ENCODE data around the gene FBXW4. TPM values are rescaled to one million over a fixed set of nuclear protein-coding genes. Genes with fewer than 3 reads are reported as not detected.

The FBXW4 gene
- total and polyA plus RNA-seq, 2 of the 8 experiments (the other 6 are each of a cell fraction or from before 2014, with no cell fraction given): 29.0 to 32.8 TPM

GRCh38 chr10:101571271-101571925, 123.6 kb downstream of the FBXW4 start:
- H2BK12ac ChIP-seq (ENCODE audit: low read depth, low read length): peak overlapping the region; percentile 55; the same call in 1 of the 2 replicates
- H3K27ac ChIP-seq (ENCODE audit: low read depth, low read length): no peak overlapping the region
- peaks cover 7 to 67% (median 51%) of the 10 kb centered on the region in 4 experiments for H3K27me3 ChIP-seq (replicated peaks in 1 of 4; ENCODE audit: control insufficient read depth in 3 of 4, extremely low read depth in 1 of 4, insufficient read depth in 3 of 4, low read length in 3 of 4)
- no peak overlapping the region for H4K8ac ChIP-seq (ENCODE audit: extremely low read depth, insufficient read depth, low read length)
- FAIRE-seq (no peak), DNase-seq (ENCODE audit: low read depth in 1 of 2, low spot score in 2 of 2) (no peak)
- 76% methylated on average over 7 of the region's 8 CpGs; no CpG with 5 or more reads in 1 of the 2 experiments for WGBS, 2 experiments (ENCODE audit: extremely low coverage in 1 of 2, insufficient coverage in 1 of 2, insufficient read length in 1 of 2, insufficient replicate concordance in 2 of 2, low coverage in 1 of 2, low lambda C conversion rate in 2 of 2, missing lambda C conversion rate in 1 of 2)
- H3K23ac ChIP-seq (ENCODE audit: insufficient read length): no peak overlapping the region
- peak overlapping the region in 1 of 2 experiments; percentile 71; a peak in 2 of 4 replicates for H3K4me2 ChIP-seq (ENCODE audit: insufficient read depth in 1 of 2, low read depth in 2 of 2, low read length in 2 of 2)
- no peak overlapping the region for H2AK5ac ChIP-seq (ENCODE audit: low read depth, low read length)
- H3K79me1 ChIP-seq (ENCODE audit: low read depth, low read length): no peaks in the 10 kb centered on the region
- no peak overlapping the region for H2AFZ ChIP-seq (ENCODE audit: low read length)
- H3K23me2 ChIP-seq (ENCODE audit: low read depth, low read length): peaks cover 14% of the 10 kb centered on the region
- no peak overlapping the region for H2BK20ac ChIP-seq (ENCODE audit: low read length)
- no peak for TF ChIP-seq CBX5 (IDR thresholded peaks at IDR 0.05; ENCODE audit: low read depth, low read length)
- no peak for TF ChIP-seq SUZ12 (IDR thresholded peaks at IDR 0.05; ENCODE audit: low read length)
- TF ChIP-seq RNF2 (IDR thresholded peaks at IDR 0.05; ENCODE audit: borderline replicate concordance, low read depth, low read length, missing control alignments, poor library complexity, severe bottlenecking): no peak
- no peak for TF ChIP-seq SP4 (IDR thresholded peaks at IDR 0.05; ENCODE audit: low read length)
- peak; percentile 10; the same call in 1 of the 2 replicates for TF ChIP-seq POLR2AphosphoS5 (IDR thresholded peaks at IDR 0.05; ENCODE audit: low read depth, low read length)
- TF ChIP-seq RAD21 (IDR thresholded peaks at IDR 0.05 in 1 of 2, conservative IDR thresholded peaks at IDR 0.05 in 1 of 2; ENCODE audit: low read depth in 2 of 2, low read length in 2 of 2): no peak
- no peak for TF ChIP-seq USF2 (IDR thresholded peaks at IDR 0.05; ENCODE audit: low read length)
- TF ChIP-seq ZNF274 (IDR thresholded peaks at IDR 0.05; ENCODE audit: borderline replicate concordance, extremely low read depth, low read length): no peak
- TF ChIP-seq EZH2 (IDR thresholded peaks at IDR 0.05; ENCODE audit: low read depth, low read length, severe bottlenecking): no peak
- H3K4me3 ChIP-seq (ENCODE audit: extremely low read depth in 1 of 4, insufficient read depth in 2 of 4, low read depth in 3 of 4, low read length in 4 of 4): peak overlapping the region in 1 of 4 experiments; percentile 72; a peak in 1 of 8 replicates
- no peak overlapping the region for H4K91ac ChIP-seq (replicated peaks; ENCODE audit: insufficient read length, low read length)
- no peak overlapping the region for H4K5ac ChIP-seq (ENCODE audit: insufficient read length, low read depth, low read length)
- H2BK15ac ChIP-seq (ENCODE audit: low read length): peak overlapping the region; percentile 46; the same call in 1 of the 2 replicates
- no peak overlapping the region for H3K4ac ChIP-seq (replicated peaks; ENCODE audit: insufficient read length, low read depth, low read length)
- no peak overlapping the region for H3K14ac ChIP-seq (ENCODE audit: insufficient read length)
- peaks cover 0 to 20% (median 9%) of the 10 kb centered on the region in 4 experiments; a peak in 5 of 7 replicates for H3K4me1 ChIP-seq (replicated peaks in 1 of 4; ENCODE audit: control insufficient read depth in 3 of 4, insufficient read depth in 4 of 4, low read length in 3 of 4)
- no peak overlapping the region for H3K9ac ChIP-seq (replicated peaks in 1 of 4; ENCODE audit: extremely low read depth in 1 of 4, low read depth in 3 of 4, low read length in 3 of 4)
- H2BK120ac ChIP-seq (replicated peaks; ENCODE audit: low read depth, low read length): no peak overlapping the region
- H2BK5ac ChIP-seq (ENCODE audit: low read depth, low read length): no peak overlapping the region
- H3K9me3 ChIP-seq (ENCODE audit: insufficient read depth in 2 of 2, low read depth in 1 of 2, low read length in 1 of 2): no peaks in the 10 kb centered on the region
- H3K18ac ChIP-seq (ENCODE audit: extremely low read depth, low read length): no peak overlapping the region; the same call in 1 of the 2 replicates
- POLR2A ChIA-PET (ENCODE audit: partially characterized antibody): interaction anchor here (0.7 to 3.6 kb wide), 10 partner anchors 7 to 357 kb away, joined by 3 to 12 read pairs (median 5); partner anchors contain the start of genes DPCD and POLL
- no peaks in the 10 kb centered on the region for H3K79me2 ChIP-seq (ENCODE audit: control insufficient read depth in 1 of 2, insufficient read depth in 2 of 2, low read length in 2 of 2)
- peaks cover 0 to 6% of the 10 kb centered on the region in 2 experiments for H4K20me1 ChIP-seq (replicated peaks in 1 of 2; ENCODE audit: control insufficient read depth in 1 of 2, insufficient read depth in 2 of 2, low read length in 2 of 2)
- CTCF ChIA-PET (ENCODE audit: partially characterized antibody): interaction anchor here (0.7 to 5.9 kb wide), 49 partner anchors 10 to 830 kb away, joined by 3 to 65 read pairs (median 5); partner anchors contain the start of genes DPCD, LBX1, NPM3 and POLL
- H3K36me3 ChIP-seq (ENCODE audit: control insufficient read depth in 2 of 4, insufficient read depth in 4 of 4, low read length in 3 of 4): no peaks in the 10 kb centered on the region
- no peak overlapping the region for H3K56ac ChIP-seq (replicated peaks; ENCODE audit: insufficient read length, low read depth, low read length)

Data from H1 (cell line).